GM12878 (cell line): Measurements from ENCODE around the gene OLFML2B. TPM values are rescaled to one million over a fixed set of nuclear protein-coding genes. Genes with fewer than 3 reads are reported as not detected.

Source experiments
- polyA plus RNA-seq, 11 experiments: library from polyadenylated mRNA; depleted of rRNA in 4 of 11; unstranded in 6 of 11; stranded (reverse) in 5 of 11; fragments of >200 nt; fragmentation: Nextera tagmentation in 4 of 11; fragmentation: Illumina TruSeq in 1 of 11; extraction: Ambion mirVana in 4 of 11; extraction: Trizol in 1 of 11; gene quantifications; 1 replicate in 1 of 11; 2 replicates in 10 of 11; pipeline versions ENCODE4 v1.2.1 to v1.2.3, GENCODE V29; 2011 to 2016; ENCODE audit warnings: inconsistent platforms in 2 of 11, missing spikeins in 2 of 11, low read depth in 1 of 11
- total RNA-seq, 4 experiments: library from RNA; depleted of rRNA in 3 of 4; stranded (reverse); fragments of >200 nt in 3 of 4; fragmentation: Illumina TruSeq in 1 of 4; extraction: Trizol in 1 of 4; gene quantifications; 2 replicates each; pipeline versions ENCODE4 v1.2.1 to v1.2.3, GENCODE V29; 2013 to 2021
- TF ChIP-seq, protein P1 (sequence below): fragments of 450-650 bp; IDR thresholded peaks from 2 replicates; pipeline ENCODE4 v1.6.1; 2017; ENCODE audit warnings: low read depth, mild to moderate bottlenecking, moderate library complexity

The OLFML2B gene
- total and polyA plus RNA-seq, 10 of the 15 experiments (the other 5 are each of a cell fraction or from before 2014, with no cell fraction given), result not detected

DNA sequence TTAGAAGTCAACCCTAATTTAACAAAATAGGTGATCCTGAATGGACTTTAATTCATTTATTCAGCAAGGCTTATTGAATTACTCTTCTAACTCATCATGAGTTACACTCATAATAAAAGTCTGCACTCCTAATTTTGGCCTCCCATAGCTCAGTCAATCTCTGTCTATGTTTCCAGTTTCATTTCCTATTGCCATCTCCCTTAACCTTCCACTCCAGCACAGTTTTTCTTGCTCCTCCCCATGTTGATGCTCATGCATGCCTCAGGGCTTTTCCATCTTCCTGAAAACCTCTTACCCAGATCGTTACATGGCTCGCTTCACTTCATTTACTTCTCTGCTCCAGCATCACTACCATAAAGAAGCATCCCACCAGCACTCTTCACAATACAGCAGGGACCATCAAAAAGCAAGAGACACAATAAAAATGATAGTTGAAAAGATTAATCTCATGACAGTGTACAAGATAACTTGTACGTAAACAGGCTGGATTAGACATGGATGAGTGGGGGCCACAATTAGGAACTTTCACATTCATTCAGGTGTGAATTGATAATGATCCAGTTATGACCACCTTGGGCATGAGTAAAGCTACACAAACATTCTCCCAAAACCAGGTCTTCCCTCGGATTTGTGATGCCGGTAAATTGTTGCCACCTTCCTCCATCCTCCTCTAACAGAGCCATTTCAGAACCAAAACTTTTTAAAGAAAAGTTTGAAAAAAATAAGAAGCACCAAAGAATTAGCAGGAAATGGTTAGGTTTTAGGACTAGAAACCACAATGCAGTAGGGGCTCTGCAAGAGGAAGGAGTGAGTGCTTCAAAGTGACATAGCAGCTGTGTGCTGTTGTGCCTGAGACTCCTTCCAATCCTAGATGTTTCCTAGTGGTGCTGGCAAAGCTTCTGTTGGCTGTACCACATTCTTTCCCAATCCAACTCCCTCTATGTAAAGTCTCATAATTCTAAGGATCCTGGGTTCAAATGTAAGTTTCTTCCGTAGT lies 89.8 kb downstream of the OLFML2B start (continued):
- TF ChIP-seq, protein P1, sequence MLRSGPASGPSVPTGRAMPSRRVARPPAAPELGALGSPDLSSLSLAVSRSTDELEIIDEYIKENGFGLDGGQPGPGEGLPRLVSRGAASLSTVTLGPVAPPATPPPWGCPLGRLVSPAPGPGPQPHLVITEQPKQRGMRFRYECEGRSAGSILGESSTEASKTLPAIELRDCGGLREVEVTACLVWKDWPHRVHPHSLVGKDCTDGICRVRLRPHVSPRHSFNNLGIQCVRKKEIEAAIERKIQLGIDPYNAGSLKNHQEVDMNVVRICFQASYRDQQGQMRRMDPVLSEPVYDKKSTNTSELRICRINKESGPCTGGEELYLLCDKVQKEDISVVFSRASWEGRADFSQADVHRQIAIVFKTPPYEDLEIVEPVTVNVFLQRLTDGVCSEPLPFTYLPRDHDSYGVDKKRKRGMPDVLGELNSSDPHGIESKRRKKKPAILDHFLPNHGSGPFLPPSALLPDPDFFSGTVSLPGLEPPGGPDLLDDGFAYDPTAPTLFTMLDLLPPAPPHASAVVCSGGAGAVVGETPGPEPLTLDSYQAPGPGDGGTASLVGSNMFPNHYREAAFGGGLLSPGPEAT, result no peak

Other genes with a start within 250 kb of the OLFML2B start
- gene NOS1AP, start 45.8 kb upstream of the OLFML2B start, total RNA-seq (2014; rRNA removed), result not detected in 2 replicates
- not detected in 2 replicates for gene NOS1AP, start 45.8 kb upstream of the OLFML2B start, total RNA-seq (2014; rRNA removed; fragmentation: Illumina TruSeq; extraction: Trizol)
- gene NOS1AP, start 45.8 kb upstream of the OLFML2B start, total RNA-seq (2021), result 0.15 TPM in 1 of 2 replicates, not detected in the other
- gene NOS1AP, start 45.8 kb upstream of the OLFML2B start, polyA plus RNA-seq (2011; rRNA removed), result not detected in 2 replicates
- 0.03 TPM in 1 of 2 replicates, not detected in the other for gene NOS1AP, start 45.8 kb upstream of the OLFML2B start, polyA plus RNA-seq (2014; fragmentation: Illumina TruSeq; extraction: Trizol)
- gene NOS1AP, start 45.8 kb upstream of the OLFML2B start, polyA plus RNA-seq (2014; fragmentation: Nextera tagmentation; extraction: Ambion mirVana), result not detected
- not detected in 2 replicates for gene NOS1AP, start 45.8 kb upstream of the OLFML2B start, polyA plus RNA-seq (2014; rRNA removed)
- not detected for gene NOS1AP, start 45.8 kb upstream of the OLFML2B start, polyA plus RNA-seq (2016; fragmentation: Nextera tagmentation; extraction: Ambion mirVana)